HepG2 (cell line): ENCODE data around the gene AGAP1. TPM values are rescaled to one million over a fixed set of nuclear protein-coding genes. Genes with fewer than 3 reads are reported as not detected.

Source experiments
- SALL2 ChIP-seq: sonication (generic); formaldehyde crosslinking; IDR thresholded peaks from 2 replicates; pipeline ENCODE4 v1.8.1; 2023; ENCODE audit warnings: mild to moderate bottlenecking, missing genetic modification reagents, inconsistent platforms
- ZNF564 ChIP-seq: sonication (generic); formaldehyde crosslinking; IDR thresholded peaks from 2 replicates; pipeline ENCODE4 v1.8.1; 2023; ENCODE audit warnings: mild to moderate bottlenecking, missing genetic modification reagents
- polyA plus RNA-seq, 8 experiments: library from polyadenylated mRNA; depleted of rRNA in 3 of 8; stranded (reverse) in 7 of 8; unstranded in 1 of 8; fragments of >200 nt; fragmentation: Illumina TruSeq in 4 of 8; extraction: Trizol in 4 of 8; gene quantifications; 2 replicates each; pipeline versions ENCODE4 v1.2.1 to v1.2.3, GENCODE V29; 2011 to 2016; ENCODE audit warnings: low read depth in 4 of 8, missing spikeins in 1 of 8, mixed read lengths in 1 of 8; ENCODE audit not compliant: insufficient read depth in 1 of 8
- total RNA-seq, 5 experiments: library from RNA; depleted of rRNA; stranded (reverse); fragments of >200 nt; fragmentation: Illumina TruSeq; extraction: Trizol; gene quantifications; 2 replicates each; pipeline ENCODE4 v1.2.3, GENCODE V29; 2016; ENCODE audit warnings: low read depth in 1 of 5
- TF ChIP-seq, protein P1 (sequence below), 2 experiments: sonication (generic) in 1 of 2; formaldehyde crosslinking in 1 of 2; IDR thresholded peaks; 2 replicates each; pipeline versions ENCODE4 v1.5.1 to v1.6.1; 2011 to 2020; ENCODE audit warnings: borderline replicate concordance in 1 of 2, low read depth in 1 of 2, low read length in 1 of 2, mild to moderate bottlenecking in 1 of 2, missing genetic modification reagents in 1 of 2, moderate library complexity in 1 of 2
- TF ChIP-seq, protein P2 (sequence below): sonication (generic); formaldehyde crosslinking; IDR thresholded peaks from 2 replicates; pipeline ENCODE4 v1.4.0; 2020; ENCODE audit warnings: missing genetic modification reagents
- TF ChIP-seq, protein P3 (sequence below): sonication (generic); formaldehyde crosslinking; IDR thresholded peaks from 2 replicates; pipeline ENCODE4 v1.4.0; 2020; ENCODE audit warnings: missing genetic modification reagents, mild to moderate bottlenecking, borderline replicate concordance

The AGAP1 gene
- total and polyA plus RNA-seq, 2 of the 13 experiments (the other 11 are each of a cell fraction or from before 2014, with no cell fraction given): 21.2 to 32.7 TPM

DNA sequence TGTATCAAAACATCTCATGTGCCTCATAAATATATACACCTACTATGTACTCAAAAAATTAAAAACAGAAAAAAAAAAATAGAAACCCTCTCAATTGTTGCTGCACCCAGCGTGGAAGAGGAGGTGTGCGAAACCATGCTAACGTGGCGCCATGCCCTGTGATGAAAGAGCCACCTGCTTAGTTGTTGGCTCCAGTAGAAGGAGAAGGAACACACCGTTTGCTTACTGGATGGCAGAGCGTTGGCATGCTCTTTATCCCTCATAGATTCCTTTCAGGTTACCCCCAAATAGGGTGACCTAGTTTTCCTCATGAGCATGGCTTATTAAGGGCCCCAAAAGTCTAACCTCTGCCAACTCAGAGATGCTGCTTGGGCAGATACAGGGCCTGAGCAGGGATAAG, 332.1 kb downstream of the AGAP1 start (continued):
- TF ChIP-seq, protein P1, sequence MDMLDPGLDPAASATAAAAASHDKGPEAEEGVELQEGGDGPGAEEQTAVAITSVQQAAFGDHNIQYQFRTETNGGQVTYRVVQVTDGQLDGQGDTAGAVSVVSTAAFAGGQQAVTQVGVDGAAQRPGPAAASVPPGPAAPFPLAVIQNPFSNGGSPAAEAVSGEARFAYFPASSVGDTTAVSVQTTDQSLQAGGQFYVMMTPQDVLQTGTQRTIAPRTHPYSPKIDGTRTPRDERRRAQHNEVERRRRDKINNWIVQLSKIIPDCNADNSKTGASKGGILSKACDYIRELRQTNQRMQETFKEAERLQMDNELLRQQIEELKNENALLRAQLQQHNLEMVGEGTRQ (IDR thresholded peaks at IDR 0.05; ENCODE audit: low read depth, low read length): no peak
- TF ChIP-seq, protein P1 (CRISPR knock-in tag; IDR thresholded peaks at IDR 0.05; ENCODE audit: borderline replicate concordance): no peak
- TF ChIP-seq ZNF564 (CRISPR knock-in tag): no peak
- TF ChIP-seq, protein P2, sequence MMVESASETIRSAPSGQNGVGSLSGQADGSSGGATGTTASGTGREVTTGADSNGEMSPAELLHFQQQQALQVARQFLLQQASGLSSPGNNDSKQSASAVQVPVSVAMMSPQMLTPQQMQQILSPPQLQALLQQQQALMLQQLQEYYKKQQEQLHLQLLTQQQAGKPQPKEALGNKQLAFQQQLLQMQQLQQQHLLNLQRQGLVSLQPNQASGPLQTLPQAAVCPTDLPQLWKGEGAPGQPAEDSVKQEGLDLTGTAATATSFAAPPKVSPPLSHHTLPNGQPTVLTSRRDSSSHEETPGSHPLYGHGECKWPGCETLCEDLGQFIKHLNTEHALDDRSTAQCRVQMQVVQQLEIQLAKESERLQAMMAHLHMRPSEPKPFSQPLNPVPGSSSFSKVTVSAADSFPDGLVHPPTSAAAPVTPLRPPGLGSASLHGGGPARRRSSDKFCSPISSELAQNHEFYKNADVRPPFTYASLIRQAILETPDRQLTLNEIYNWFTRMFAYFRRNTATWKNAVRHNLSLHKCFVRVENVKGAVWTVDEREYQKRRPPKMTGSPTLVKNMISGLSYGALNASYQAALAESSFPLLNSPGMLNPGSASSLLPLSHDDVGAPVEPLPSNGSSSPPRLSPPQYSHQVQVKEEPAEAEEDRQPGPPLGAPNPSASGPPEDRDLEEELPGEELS (CRISPR knock-in tag): no peak
- TF ChIP-seq SALL2 (CRISPR knock-in tag): no peak
- TF ChIP-seq, protein P3, sequence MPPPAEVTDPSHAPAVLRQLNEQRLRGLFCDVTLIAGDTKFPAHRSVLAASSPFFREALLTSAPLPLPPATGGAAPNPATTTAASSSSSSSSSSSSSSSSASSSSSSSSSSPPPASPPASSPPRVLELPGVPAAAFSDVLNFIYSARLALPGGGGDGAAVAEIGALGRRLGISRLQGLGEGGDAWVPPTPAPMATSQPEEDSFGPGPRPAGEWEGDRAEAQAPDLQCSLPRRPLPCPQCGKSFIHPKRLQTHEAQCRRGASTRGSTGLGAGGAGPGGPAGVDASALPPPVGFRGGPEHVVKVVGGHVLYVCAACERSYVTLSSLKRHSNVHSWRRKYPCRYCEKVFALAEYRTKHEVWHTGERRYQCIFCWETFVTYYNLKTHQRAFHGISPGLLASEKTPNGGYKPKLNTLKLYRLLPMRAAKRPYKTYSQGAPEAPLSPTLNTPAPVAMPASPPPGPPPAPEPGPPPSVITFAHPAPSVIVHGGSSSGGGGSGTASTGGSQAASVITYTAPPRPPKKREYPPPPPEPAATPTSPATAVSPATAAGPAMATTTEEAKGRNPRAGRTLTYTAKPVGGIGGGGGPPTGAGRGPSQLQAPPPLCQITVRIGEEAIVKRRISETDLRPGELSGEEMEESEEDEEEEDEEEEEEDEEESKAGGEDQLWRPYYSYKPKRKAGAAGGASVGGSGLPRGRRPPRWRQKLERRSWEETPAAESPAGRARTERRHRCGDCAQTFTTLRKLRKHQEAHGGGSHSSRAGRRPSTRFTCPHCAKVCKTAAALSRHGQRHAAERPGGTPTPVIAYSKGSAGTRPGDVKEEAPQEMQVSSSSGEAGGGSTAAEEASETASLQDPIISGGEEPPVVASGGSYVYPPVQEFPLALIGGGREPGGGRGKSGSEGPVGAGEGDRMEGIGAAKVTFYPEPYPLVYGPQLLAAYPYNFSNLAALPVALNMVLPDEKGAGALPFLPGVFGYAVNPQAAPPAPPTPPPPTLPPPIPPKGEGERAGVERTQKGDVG (CRISPR knock-in tag): no peak
